Measurements from ENCODE around the gene PHC3.
"Not testable (repeated sequence)": the region's sequence is repeated elsewhere in the genome, so short reads cannot be mapped to it uniquely, and the experiment has no call there.

Gene PHC3, protein sequence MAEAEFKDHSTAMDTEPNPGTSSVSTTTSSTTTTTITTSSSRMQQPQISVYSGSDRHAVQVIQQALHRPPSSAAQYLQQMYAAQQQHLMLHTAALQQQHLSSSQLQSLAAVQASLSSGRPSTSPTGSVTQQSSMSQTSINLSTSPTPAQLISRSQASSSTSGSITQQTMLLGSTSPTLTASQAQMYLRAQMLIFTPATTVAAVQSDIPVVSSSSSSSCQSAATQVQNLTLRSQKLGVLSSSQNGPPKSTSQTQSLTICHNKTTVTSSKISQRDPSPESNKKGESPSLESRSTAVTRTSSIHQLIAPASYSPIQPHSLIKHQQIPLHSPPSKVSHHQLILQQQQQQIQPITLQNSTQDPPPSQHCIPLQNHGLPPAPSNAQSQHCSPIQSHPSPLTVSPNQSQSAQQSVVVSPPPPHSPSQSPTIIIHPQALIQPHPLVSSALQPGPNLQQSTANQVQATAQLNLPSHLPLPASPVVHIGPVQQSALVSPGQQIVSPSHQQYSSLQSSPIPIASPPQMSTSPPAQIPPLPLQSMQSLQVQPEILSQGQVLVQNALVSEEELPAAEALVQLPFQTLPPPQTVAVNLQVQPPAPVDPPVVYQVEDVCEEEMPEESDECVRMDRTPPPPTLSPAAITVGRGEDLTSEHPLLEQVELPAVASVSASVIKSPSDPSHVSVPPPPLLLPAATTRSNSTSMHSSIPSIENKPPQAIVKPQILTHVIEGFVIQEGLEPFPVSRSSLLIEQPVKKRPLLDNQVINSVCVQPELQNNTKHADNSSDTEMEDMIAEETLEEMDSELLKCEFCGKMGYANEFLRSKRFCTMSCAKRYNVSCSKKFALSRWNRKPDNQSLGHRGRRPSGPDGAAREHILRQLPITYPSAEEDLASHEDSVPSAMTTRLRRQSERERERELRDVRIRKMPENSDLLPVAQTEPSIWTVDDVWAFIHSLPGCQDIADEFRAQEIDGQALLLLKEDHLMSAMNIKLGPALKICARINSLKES

DNA sequence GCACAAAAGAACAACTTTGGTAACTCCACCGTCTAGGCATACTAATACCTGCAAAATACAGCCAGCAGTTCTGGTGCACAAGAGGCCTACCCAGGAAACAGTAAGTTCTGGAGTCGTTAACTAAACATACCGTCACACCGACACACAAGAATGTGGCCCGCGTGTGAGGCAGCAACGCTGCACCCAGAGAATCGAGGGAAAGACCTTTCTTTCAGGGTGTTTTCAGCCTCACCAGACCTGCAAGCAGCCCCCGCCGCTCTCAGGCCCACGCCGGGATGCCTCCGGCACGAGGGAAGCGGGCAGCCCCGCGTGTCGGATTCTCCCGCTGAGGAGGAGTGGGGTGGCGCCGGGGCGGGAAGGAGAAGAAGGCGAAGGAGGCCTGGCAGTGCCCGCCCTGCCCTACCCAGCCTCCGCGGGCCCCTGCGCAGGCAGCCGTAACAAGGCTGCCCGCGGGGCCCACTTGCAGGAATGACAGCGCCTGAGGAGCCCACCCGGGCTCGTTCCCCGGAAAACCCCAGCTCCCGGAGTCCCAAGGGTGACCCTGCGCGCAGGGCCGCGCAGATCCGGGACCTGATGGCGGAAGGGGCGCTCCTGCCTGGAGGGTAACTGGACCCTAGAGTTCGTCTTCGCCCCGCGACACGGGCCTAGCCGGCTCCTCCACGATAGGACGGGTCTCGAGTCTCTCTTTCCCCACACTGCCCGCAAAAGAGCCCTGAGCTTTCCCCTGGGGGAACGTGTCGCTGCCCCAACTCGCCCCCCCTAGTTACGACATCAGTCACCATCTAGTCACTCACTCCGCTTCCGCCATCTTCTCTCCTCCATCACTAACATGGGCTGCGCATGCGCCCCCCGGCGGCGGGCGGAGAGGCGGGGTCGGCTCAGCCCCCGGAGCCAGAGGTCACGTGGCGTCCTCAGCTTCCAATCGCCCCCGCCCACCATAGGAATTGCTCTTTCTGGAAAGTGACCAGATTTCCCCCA is at the start of gene PHC3:
Gene PHC3, minus strand, starts transcription at position 826 of the 978 bp plus-strand sequence. Its CDS starts 18 bp downstream, at position 808.
- peak; percentile 84 for DNase-seq

- DNase-seq, result no peak
Observed at GRCh38 chr3:170228093-170228766, 46.7 kb upstream of the PHC3 start.

DNA sequence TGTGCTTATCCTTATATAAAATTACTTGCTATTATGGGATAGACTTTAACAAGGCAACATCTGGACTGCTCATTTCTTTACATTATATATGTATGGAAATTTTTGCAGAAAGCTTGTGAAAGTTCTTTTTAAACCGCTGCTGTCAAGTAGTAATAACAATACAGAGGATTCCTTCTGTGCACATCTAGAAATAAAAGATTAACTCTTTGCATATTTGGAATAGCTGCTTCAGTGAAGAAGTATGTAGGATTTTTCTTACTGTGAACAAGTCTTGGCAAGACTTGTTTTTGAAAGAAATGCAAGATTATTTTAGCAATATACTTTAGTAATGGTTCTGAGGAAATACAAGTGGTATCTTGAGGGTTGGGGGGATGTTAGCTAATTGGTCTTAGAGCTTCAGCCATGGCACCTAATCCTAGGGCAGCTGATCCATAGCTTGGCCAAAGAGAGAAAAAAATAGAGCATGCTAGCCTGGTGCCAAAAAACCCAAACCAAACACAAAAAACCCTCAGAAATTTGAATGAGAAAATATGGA is 45.0 kb upstream of the PHC3 start:
- DNase-seq, result no peak

DNA sequence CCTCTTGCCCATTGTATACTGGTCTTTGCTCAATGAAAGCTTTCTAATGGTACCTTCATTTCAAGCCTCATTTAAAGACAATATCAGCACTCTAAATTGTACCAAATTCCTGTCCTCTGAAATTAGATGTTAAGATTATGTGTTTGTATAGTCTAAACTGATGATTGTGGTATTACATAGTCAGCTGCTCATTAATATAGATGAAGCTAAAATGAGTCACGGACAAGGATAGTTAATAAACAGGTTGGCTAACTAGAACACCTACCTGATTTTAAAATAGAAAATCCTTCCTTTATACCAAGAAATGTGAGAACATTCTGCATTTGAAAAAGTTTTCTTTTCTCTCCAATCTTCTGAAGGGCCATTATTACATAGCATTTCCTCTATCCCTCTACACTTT is 43.6 kb upstream of the PHC3 start:
- no peak for DNase-seq

GRCh38 chr3:170222647-170223541 is 41.4 kb upstream of the PHC3 start:
- DNase-seq, result no peak

GRCh38 chr3:170221924-170222646 is 40.6 kb upstream of the PHC3 start, which contains the start of gene PRKCI:
Gene PRKCI, plus strand, starts transcription at chr3:170222424. Its CDS starts 246 bp downstream, at chr3:170222670.
- DNase-seq, result peak; percentile 93

DNA sequence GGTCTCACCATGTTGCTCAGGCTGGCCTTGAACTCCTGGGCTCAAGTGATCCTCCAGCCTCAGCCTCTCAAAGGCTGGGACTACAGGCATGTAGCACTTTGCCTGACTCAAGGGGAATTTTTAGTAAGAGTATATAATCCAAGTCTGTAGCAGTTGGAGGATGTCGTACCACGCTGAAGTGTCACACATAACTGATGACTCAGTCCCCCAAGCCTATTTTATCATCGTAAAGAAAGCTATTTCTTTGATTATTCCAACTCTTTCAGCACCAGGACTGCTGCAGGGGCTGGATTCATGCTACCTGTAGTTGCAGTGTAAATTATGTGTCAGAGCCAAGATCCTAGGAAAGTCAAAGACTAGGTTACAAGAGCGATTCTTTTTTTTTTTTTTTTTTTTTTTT is 39.3 kb upstream of the PHC3 start:
- no peak for DNase-seq

DNA sequence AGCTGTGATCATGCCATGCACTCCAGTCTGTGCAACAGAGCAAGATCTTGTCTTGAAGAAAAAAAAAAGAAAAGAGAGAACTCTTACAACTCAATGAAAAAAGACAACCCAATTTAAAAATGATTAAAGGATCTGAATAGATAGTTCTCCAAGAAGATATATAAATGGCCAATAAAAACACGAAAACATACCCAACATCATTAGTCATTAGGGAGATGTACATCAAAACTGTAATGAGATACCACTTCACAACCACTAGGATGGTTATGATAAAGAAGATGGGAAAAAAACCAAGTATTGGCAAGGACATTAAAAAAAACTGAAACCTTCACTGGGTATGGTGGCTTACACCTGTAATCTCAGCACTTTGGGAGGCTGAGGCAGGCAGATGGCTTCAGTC is 38.3 kb upstream of the PHC3 start:
- DNase-seq, result no peak

DNA sequence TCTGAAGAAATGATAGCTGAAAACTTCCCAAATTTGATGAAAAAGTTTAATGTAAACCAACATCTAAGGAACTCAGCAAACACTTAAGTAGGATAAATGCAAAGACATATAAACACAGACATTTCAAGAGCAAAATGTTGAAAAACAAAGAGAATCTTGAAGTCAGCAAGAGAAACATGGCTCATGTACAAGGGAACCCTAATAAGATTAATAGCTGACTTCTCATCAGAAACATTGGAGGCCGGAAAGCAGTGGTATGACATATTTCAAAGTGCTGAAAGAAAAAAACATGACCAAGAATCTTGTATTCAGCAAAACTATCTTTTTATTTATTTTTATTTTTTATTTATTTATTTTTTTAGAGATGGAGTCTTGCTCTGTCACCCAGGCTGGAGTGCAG is 30.1 kb upstream of the PHC3 start:
- DNase-seq, result no peak

DNA sequence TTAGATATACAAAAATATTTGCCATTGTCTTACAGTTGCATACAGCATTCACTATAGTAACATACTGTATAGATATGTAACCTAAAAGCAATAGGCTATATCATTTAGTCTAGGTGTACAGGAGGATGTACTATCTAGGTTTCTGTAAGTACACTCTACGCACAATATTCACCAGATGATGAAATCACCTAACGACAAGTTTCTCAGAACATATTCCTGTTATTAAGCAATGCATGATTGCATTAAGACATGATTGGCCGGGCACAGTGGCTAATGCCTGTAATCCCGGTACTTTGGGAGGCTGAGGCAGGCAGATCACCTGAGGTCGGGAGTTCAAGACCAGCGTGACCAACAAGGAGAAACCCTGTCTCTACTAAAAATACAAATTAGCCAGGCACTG is 26.2 kb upstream of the PHC3 start:
- no peak for DNase-seq

DNA sequence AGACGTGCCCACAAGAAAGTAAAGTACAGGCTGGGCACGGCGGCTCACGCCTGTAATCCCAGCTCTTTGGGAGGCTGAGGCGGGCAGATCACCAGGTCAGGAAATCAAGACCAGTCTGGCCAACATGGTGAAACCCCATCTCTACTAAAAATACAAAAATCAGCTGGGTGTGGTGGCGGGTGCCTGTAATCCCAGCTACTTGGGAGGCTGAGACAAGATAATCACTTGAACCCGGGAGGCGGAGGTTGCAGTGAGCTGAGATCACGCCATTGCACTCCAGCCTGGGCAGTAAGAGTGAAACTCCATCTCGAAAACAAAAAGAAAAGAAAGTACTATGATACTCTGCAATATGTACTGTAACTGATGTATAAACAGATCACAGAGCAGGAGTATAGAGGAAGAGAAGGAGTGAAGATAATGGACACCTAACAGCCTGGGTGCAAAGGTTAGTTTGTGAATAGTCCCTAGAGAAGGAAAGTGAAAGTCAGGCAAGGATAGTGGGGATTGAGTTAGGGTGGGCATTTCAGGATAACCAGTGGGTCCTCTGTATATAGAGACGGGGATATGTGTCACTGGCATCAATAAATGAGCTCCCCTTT is 24.7 kb upstream of the PHC3 start:
- not testable (repeated sequence) for DNase-seq

DNA sequence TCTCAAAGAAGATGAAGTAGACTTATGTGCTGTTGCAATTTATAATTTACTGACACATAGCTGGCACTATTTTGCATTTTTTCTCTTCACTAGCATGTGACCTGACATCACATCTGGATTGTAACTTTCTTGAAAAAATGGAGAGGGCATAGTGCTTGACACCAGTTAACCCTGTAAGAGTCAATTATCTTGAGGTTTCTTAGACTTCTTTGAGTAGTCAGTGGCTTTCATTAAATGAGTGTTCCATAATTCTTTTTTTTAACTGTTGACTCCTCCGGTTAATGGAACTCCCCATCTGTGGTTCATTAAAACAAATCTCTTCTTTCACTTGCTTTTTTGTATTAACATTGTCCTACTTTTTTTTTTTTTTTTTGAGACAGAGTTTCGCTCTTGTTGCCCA is 23.8 kb upstream of the PHC3 start:
- DNase-seq, result no peak

DNA sequence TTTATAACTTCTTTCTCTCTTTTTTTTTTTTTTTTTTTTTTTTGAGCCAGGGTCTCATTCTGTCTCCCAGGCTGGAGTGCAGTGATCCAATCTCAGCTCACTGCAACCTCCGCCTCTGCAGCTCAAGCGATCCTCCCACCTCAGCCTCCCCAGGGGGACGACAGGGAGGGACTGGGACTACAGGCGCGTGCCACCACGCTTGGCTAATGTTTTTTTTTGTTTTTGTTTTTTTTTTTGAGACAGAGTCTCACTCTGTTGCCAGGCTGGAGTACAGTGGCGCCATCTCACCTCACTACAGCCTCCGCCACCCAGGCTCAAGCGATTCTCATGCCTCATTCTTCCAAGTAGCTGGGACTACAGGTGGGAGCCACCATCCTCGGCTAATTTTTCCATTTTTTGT is 23.0 kb upstream of the PHC3 start:
- DNase-seq, result no peak

DNA sequence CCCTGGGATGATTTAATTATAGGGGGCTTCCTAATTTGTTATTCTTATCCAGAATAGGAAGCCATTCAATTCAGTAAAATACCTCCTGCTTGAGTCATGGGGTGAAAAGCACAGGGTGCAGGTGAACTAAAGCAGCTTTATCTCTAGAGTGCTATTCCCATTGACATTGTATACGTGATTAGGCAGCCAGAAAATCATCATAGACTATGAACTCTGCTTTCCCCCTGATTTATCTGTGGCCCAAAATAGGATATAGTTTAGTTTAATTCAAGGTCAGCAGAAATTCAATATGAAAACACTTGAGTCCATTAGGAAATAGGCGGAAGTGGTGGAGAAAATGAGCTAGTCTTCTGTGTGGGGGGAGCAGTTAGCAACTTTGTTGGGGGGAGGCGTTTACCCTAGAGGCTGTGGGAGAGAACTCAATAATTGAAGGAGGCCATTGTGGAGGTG is 22.5 kb upstream of the PHC3 start:
- no peak for DNase-seq

- no peak for DNase-seq
Observed at GRCh38 chr3:170203457-170203856, 21.9 kb upstream of the PHC3 start.

DNA sequence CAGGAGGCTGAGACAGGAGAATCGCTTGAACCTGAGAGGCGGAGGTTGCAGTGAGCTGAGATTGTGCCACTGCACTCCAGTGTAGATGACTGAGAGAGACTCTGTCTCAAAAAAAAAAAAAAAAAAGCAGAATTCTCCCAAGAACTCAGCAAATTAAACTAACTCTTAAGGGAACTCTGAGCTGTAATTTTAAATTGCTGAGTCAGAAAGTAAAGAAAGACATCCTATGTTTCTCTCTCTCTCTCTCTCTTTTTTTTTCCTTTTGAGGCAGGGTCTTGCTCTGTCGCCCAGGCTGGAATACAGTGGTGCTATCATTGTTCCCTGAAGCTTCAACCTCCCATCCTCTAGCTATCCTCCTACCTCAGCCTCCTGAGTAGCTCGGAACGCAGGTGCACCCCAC is 20.0 kb upstream of the PHC3 start:
- no peak for DNase-seq

DNA sequence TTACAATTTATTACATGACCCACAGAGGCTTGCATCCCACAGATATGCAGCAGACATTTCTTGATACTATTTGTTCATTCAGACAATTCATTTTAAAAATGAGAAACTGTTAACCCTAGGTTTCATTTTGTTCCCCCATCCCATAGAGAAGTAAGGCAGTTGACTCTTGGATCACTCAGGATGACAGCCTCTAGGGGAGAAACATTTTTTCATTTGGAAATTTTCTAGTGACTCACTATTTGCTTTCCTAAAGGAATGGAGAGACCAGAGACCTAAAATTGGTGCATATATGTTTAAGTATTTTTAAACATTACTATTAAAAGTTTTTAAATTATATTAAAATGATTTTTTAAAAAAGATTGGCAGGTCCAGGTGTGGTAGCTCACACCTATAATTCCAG is 19.5 kb upstream of the PHC3 start:
- DNase-seq, result no peak

DNA sequence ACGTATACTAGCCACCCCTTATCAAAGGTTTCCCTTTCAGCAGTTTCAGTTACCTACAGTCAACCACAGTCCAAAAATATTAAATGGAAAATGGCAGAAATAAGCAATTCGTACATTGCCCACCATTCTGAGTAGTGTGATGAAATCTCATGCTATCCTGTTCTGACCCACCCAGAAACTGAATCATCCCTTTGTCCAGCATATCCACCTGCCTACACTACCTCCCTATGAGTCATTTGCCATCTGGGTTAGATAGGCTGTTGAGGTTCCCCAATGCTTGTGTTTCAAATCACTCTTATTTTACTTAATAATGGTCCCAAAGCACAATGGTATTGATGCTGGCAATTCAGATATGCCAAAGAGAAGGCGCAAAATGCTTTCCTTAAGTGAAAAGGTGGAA is 15.3 kb upstream of the PHC3 start:
- no peak for DNase-seq

DNA sequence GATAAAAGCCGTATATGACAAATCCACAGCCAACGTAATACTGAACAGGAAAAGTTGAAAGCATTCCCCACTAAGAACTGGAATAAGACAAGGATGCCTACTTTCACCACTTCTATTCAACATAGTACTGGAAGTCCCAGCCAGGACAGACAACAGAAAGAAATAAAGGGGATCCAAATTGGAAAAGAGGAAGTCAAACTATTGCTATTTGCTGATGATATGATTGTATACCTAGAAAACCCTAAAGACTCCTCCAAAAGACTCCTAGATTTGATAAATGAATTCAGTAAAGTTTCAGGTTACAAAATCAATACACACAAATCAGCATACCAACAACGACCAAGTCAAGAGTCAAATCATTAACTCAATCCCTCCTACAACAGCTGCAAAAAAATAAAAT is 14.2 kb upstream of the PHC3 start:
- DNase-seq, result not testable (repeated sequence)

Measured in NCI-H2029 (cell line).